ENCODE data around the gene SORCS2. TPM values are rescaled to one million over a fixed set of nuclear protein-coding genes. Genes with fewer than 3 reads are reported as not detected.

Gene SORCS2
- total and polyA plus RNA-seq, 7 donors, result 0.18 to 1.5 (median 0.36) TPM

DNA sequence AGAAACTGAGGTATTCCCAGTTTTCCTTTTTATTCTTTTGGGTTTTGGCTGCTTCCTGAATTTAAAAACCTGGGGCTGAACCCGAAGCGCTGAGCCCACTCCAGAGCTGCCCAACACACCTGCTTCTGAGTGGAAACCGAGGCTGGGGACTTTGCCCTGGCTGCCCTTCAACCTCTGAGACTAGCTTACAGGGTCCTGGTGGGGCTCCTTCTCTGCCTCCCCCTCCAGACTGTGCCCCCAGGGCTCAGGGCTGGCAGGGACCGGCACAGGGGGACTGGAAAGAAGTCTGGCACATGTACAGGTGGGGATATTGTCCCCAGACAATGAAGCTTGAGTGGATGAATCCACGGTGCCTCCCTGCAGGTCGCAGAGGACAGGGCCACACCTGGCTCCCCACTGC lies 482.8 kb downstream of the SORCS2 start:
- Histone ChIP-seq H3K9me3 (no peaks in the 10 kb centered on the region), H3K36me3 (ENCODE audit: insufficient read depth in 1 of 2, low read depth in 1 of 2) (no peaks in the 10 kb centered on the region), H3K27me3 (ENCODE audit: insufficient read depth in 3 of 3, low read length in 2 of 3) (peaks cover 0 to 5% (median 0%) of the 10 kb centered on the region in 3 donors), H3K27ac (no peak overlapping the region), H3K4me3 (no peak overlapping the region), H3K4me1 (no peaks in the 10 kb centered on the region)
- WGBS, 3 donors, result 83 to 90% (median 86%) methylated on average over 6 of the region's 6 CpGs
- TF ChIP-seq, protein P1, sequence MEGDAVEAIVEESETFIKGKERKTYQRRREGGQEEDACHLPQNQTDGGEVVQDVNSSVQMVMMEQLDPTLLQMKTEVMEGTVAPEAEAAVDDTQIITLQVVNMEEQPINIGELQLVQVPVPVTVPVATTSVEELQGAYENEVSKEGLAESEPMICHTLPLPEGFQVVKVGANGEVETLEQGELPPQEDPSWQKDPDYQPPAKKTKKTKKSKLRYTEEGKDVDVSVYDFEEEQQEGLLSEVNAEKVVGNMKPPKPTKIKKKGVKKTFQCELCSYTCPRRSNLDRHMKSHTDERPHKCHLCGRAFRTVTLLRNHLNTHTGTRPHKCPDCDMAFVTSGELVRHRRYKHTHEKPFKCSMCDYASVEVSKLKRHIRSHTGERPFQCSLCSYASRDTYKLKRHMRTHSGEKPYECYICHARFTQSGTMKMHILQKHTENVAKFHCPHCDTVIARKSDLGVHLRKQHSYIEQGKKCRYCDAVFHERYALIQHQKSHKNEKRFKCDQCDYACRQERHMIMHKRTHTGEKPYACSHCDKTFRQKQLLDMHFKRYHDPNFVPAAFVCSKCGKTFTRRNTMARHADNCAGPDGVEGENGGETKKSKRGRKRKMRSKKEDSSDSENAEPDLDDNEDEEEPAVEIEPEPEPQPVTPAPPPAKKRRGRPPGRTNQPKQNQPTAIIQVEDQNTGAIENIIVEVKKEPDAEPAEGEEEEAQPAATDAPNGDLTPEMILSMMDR (IDR thresholded peaks at IDR 0.05), result no peak
- no peak for ATAC-seq
- peak in 1 of 2 donors; percentile 23 for DNase-seq
- intact Hi-C loops (cut with DNase I), result no loop called here

DNA sequence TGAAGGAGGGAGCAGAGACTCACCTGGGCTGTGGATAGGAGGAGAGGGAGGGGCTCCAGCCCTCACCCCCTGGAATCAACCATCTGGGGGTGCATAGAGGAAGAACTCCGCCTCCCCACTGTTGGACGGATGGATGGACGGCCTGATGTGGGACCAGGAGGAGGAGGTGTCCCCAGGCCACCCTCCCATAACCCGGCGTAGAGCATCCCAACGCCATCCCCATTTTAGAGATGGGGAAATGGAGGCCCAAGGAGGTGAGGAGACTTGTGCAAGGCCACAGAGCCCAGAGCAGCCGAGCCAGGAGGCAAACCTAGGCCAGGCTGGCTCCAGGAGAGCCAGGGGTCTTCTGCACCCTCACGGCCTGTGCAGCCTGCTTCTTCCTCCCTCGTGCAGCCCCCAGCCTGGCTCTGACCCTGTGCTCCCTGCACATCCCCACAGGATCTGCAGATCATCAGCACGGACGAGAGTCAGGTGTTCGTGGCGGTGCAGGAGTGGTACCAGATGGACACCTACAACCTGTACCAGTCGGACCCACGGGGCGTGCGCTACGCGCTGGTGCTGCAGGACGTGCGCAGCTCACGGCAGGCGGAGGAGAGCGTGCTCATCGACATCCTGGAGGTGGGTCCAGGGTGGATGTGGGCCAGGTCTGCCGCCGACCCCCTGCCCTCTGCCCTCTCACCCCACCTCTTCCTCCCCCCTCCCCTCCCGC lies 483.4 kb downstream of the SORCS2 start:
- peak in 1 of 2 donors; percentile 44 for DNase-seq
- Histone ChIP-seq H3K4me3 (no peak overlapping the region), H3K9me3 (no peaks in the 10 kb centered on the region), H3K36me3 (ENCODE audit: insufficient read depth in 1 of 2, low read depth in 1 of 2) (no peaks in the 10 kb centered on the region), H3K27me3 (ENCODE audit: insufficient read depth in 3 of 3, low read length in 2 of 3) (peaks cover 0 to 5% (median 0%) of the 10 kb centered on the region in 3 donors), H3K4me1 (no peaks in the 10 kb centered on the region), H3K27ac (no peak overlapping the region)
- intact Hi-C loops (cut with DNase I), result no loop called here
- 84 to 87% (median 87%) methylated on average over 27 to 28 of the region's 28 CpGs for WGBS, 3 donors
- TF ChIP-seq, protein P1 (IDR thresholded peaks at IDR 0.05), result no peak
- ATAC-seq, result no peak

DNA sequence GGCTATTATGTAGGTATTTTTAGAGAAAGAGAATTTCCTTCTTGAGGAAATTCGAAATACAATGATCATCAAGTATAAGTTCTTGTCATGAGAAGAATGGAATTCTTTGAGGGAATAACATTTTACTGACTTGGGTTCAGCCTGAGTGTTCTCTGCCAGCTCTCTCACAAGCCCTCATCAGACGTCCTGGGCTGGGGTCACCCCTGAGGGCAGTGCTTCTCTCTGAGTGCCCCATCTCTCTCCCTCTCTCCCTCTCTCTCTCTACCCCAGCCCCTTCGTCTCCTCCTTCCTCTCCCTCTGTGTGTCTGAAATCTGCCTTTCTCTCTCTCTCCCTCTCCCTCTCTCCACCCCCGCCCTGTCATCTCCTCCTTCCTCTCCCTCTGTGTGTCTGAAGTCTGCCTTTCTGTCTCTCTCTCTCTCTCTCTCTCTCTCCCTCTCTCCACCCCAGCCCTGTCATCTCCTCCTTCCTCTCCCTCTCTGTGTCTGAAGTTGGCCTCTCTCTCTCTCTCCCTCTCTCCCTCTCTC lies 484.1 kb downstream of the SORCS2 start:
- no peak overlapping the region for H3K4me3 ChIP-seq
- ATAC-seq (no peak), DNase-seq (peak in 1 of 2 donors; percentile 2)
- H3K9me3 ChIP-seq, result no peaks in the 10 kb centered on the region
- TF ChIP-seq, protein P1 (IDR thresholded peaks at IDR 0.05), result no peak
- no peak overlapping the region for H3K27ac ChIP-seq
- WGBS, 3 donors, result 53 to 70% (median 56%) methylated on average over 3 to 4 of the region's 4 CpGs
- no peaks in the 10 kb centered on the region for H3K4me1 ChIP-seq
- H3K36me3 ChIP-seq (ENCODE audit: insufficient read depth in 1 of 2, low read depth in 1 of 2), result no peaks in the 10 kb centered on the region
- intact Hi-C loops (cut with DNase I), result no loop called here
- H3K27me3 ChIP-seq (ENCODE audit: insufficient read depth in 3 of 3, low read length in 2 of 3), result peaks cover 0 to 5% (median 0%) of the 10 kb centered on the region in 3 donors

DNA sequence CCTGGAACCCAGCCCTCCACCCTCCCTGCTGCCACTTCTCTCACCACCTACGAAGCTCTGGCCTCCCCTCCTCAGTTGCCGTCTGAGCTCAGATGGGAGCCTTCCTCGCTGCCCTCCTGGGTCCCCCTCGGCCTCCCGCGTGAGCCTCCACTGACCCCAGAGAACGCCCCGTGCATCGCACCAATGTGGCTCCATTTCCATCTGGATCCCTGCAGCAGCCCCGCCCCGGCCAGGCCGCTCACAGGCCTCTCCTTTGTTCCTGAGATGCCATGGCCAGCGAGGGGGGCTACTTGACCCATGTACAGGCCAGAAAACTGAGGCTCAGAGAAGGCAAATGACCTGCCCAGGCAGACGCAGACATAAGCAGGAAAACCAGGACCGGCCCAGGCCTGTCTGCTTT lies 484.7 kb downstream of the SORCS2 start:
- peaks cover 3% of the 10 kb centered on the region for H3K9me3 ChIP-seq
- H3K4me3 ChIP-seq, result no peak overlapping the region
- intact Hi-C loops (cut with DNase I), result no loop called here
- DNase-seq (peak in 1 of 2 donors; percentile 33), ATAC-seq (no peak)
- H3K27me3 ChIP-seq (ENCODE audit: insufficient read depth in 3 of 3, low read length in 2 of 3), result peaks cover 0 to 5% (median 0%) of the 10 kb centered on the region in 3 donors
- H3K4me1 ChIP-seq, result no peaks in the 10 kb centered on the region
- WGBS, 3 donors, result 88 to 91% (median 90%) methylated on average over 15 of the region's 15 CpGs
- TF ChIP-seq, protein P1 (IDR thresholded peaks at IDR 0.05), result no peak
- H3K36me3 ChIP-seq (ENCODE audit: insufficient read depth in 1 of 2, low read depth in 1 of 2), result no peaks in the 10 kb centered on the region
- H3K27ac ChIP-seq, result no peak overlapping the region

Measured in psoas muscle (tissue), 8 donors.